RWPE2 (cell line): ENCODE results near the gene FARP2.
"Not testable (repeated sequence)": the region's sequence is repeated elsewhere in the genome, so short reads cannot be mapped to it uniquely, and the experiment has no call there.

Experiments used
- ATAC-seq: fragments of 200-7000 bp; cut with Tn5 transposase; 3 replicates; pipeline ENCODE4 v1.9.1; 2021; ENCODE audit warnings: low read depth
- DNase-seq: peaks from one replicate; pipeline ENCODE4 v3.0.0-alpha.2; 2020; ENCODE audit warnings: low spot score
- H3K27ac ChIP-seq: fragments of 450-650 bp; 2 replicates; pipeline ENCODE4 v1.5.1; 2017; ENCODE audit warnings: mild to moderate bottlenecking; ENCODE audit not compliant: poor library complexity, severe bottlenecking
- H3K27me3 ChIP-seq: fragments of 250-450 bp; sonication (Bioruptor Pico); 2 replicates; pipeline ENCODE4 v1.5.1; 2021; ENCODE audit warnings: mild to moderate bottlenecking, moderate library complexity; ENCODE audit not compliant: insufficient read depth, poor library complexity, severe bottlenecking
- H3K36me3 ChIP-seq: fragments of 250-450 bp; sonication (Bioruptor Pico); 2 replicates; pipeline ENCODE4 v1.5.1; 2020; ENCODE audit warnings: low read depth, mild to moderate bottlenecking, moderate library complexity
- H3K4me1 ChIP-seq: fragments of 250-450 bp; sonication (Bioruptor Pico); 2 replicates; pipeline ENCODE4 v1.5.1; 2021; ENCODE audit warnings: mild to moderate bottlenecking, moderate library complexity; ENCODE audit not compliant: insufficient read depth, poor library complexity, severe bottlenecking
- H3K4me3 ChIP-seq: fragments of 250-450 bp; sonication (Bioruptor Pico); 2 replicates; pipeline ENCODE4 v1.5.1; 2021; ENCODE audit warnings: mild to moderate bottlenecking, moderate library complexity; ENCODE audit not compliant: severe bottlenecking
- H3K9me3 ChIP-seq: fragments of 250-450 bp; sonication (Bioruptor Pico); 2 replicates; pipeline ENCODE4 v1.5.1; 2021; ENCODE audit warnings: mild to moderate bottlenecking, moderate library complexity; ENCODE audit not compliant: severe bottlenecking
- CTCF ChIP-seq: fragments of 450-650 bp; IDR thresholded peaks from one replicate; pipeline ENCODE4 v1.5.1; 2017; ENCODE audit warnings: mild to moderate bottlenecking, moderate library complexity; ENCODE audit not compliant: poor library complexity, severe bottlenecking

FARP2 gene

GRCh38 chr2:241386519-241386918, 30.4 kb downstream of the FARP2 start:
- H3K4me1 ChIP-seq, result peaks cover 11% of the 10 kb centered on the region
- no peaks in the 10 kb centered on the region for H3K9me3 ChIP-seq
- no peak for DNase-seq
- H3K27ac ChIP-seq, result no peak overlapping the region
- H3K36me3 ChIP-seq, result 0 out of 2 replicates have a peak, but pooled peaks cover 3% of the 10 kb centered on the region
- no peak for ATAC-seq
- no peaks in the 10 kb centered on the region for H3K27me3 ChIP-seq
- no peak overlapping the region for H3K4me3 ChIP-seq
- no peak for TF ChIP-seq CTCF

- no peak for TF ChIP-seq CTCF
- no peaks in the 10 kb centered on the region for H3K27me3 ChIP-seq
- no peak overlapping the region for H3K4me3 ChIP-seq
- no peak for ATAC-seq
- no peaks in the 10 kb centered on the region for H3K9me3 ChIP-seq
- H3K36me3 ChIP-seq, result no peaks in the 10 kb centered on the region
- no peak for DNase-seq
- peaks cover 11% of the 10 kb centered on the region for H3K4me1 ChIP-seq
- H3K27ac ChIP-seq, result no peak overlapping the region
Measured at GRCh38 chr2:241389697-241390096, 33.6 kb downstream of the FARP2 start.

DNA sequence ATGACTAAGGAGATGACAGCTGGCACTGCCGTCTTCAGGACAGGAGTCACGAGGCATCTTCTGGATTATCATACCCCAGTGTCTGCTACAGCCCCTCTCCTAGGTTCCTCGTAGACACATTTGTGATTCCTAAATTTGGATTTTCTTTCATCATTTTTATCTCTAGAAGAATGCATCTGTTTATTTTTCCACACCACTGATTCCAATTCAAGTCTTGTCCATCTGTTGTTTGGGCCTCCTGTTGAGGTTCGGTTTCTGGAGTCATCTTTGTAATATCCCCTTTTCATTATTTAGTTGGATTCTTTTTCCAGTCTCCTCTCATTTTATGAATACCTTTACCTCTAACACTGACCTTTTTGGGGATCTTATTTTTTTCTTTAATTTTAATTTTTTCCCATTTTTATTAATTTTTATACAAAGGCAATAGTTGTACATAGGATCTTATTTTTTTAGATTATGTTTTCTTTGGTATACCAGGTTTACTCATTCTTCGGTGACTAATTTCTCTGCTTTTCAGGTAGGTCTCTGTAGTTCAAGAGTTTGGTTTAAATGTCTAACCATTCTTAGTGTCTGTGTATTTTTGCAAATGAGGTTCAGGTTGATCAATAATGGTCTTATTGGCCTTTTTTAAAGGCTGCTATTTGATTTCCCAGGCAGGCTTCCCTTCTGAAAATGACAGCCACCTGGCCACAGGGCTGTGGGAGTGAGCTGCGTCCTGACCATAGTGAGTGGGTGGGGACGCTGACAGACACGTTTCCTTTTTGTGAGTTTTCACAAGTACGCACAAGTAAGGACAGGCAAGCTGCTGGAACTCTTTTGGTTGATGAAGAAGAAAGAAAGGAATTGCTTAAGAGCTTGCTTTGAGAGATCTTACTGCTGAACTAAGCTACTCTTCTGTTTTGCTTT, 34.5 kb downstream of the FARP2 start:
- Histone ChIP-seq H3K9me3 (no peaks in the 10 kb centered on the region), H3K4me1 (peaks cover 11% of the 10 kb centered on the region), H3K27me3 (no peaks in the 10 kb centered on the region), H3K27ac (peak overlapping the region; percentile 16), H3K36me3 (0 out of 2 replicates have a peak, but pooled peaks cover under 1% of the 10 kb centered on the region), H3K4me3 (no peak overlapping the region)
- DNase-seq, result no peak
- peak; percentile 85 for ATAC-seq
- no peak for TF ChIP-seq CTCF

- Histone ChIP-seq H3K4me1 (peaks cover 11% of the 10 kb centered on the region), H3K4me3 (no peak overlapping the region), H3K27me3 (no peaks in the 10 kb centered on the region), H3K36me3 (0 out of 2 replicates have a peak, but pooled peaks cover 4% of the 10 kb centered on the region), H3K27ac (no peak overlapping the region), H3K9me3 (no peaks in the 10 kb centered on the region)
- no peak for DNase-seq
- ATAC-seq, result 0 out of 3 replicates have a peak, but pooled peaks have one; percentile 29
- TF ChIP-seq CTCF, result peak; percentile 26
Measured at GRCh38 chr2:241391892-241392665, 36.0 kb downstream of the FARP2 start.

DNA sequence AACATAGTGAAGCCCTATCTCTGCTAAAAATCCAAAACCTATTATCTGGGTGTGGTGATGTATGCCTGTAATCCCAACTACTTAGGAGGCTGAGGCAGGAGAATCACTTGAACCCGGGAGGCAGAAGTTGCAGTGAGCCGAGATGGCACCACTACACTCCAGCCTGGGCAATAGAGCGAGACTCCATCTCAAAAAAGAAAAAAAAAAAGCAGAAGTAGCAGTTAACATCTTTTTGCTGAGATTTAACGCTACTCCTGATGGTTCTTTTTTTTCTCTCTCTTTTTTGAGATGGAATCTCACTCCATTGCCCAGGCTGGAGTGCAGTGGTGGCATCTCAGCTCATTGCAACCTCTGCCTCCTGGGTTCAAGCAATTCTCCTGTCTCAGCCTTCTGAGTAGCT, 36.7 kb downstream of the FARP2 start:
- ATAC-seq, H3K9me3 ChIP-seq, H3K36me3 ChIP-seq, H3K27ac ChIP-seq, H3K27me3 ChIP-seq, H3K4me3 ChIP-seq, DNase-seq: not testable (repeated sequence)
- H3K4me1 ChIP-seq, result peaks cover 11% of the 10 kb centered on the region
